Measurements from ENCODE around the gene TMEM175. TPM values are rescaled to one million over a fixed set of nuclear protein-coding genes. Genes with fewer than 3 reads are reported as not detected.

TMEM175 gene
- total and polyA plus RNA-seq, 9 of the 15 experiments (the other 6 are each of a cell fraction or from before 2014, with no cell fraction given): 0.13 to 30.9 (median 9.4) TPM

DNA sequence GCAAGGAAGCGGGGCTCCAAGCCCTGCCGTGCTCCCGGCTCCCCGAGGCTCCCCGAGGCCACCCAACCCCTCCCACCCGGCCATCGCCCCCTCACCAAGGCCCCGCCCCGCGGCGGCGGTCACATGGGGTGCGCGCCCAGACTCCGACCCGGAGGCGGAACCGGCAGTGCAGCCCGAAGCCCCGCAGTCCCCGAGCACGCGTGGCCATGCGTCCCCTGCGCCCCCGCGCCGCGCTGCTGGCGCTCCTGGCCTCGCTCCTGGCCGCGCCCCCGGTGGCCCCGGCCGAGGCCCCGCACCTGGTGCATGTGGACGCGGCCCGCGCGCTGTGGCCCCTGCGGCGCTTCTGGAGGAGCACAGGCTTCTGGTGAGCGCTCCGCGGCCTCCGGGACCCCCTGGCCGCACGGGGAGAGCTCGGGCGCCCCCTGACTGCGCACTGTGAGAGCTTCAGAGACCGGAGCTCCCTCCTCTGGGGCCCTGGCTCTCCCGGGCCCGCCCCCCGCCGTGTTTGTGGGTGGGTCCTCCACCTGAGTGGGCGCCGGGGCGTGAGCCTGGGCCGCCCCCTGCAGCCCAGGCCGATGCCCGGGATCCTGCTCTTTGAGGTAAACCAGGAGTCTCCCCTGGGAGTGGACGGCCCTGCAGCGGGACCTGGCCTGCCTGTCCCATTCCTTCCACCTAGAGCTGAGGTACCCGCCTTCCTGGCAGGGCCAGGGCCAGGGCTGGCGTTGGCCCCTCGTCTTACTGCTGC lies 54.8 kb downstream of the TMEM175 start, which contains the start of gene IDUA (continued):
- TF ChIP-seq TEAD1 (CRISPR knock-in tag; IDR thresholded peaks at IDR 0.05) (no peak), ELF4 (CRISPR knock-in tag; IDR thresholded peaks at IDR 0.05) (no peak), ETV5 (CRISPR knock-in tag; IDR thresholded peaks at IDR 0.05; ENCODE audit: low read depth) (peak; percentile 56; the same call in 1 of the 2 replicates), ZNF263 (CRISPR knock-in tag; IDR thresholded peaks at IDR 0.05; ENCODE audit: borderline replicate concordance) (0 out of 2 replicates have a peak, but pooled peaks have one; percentile 91), MYC (IDR thresholded peaks at IDR 0.05; ENCODE audit: low read depth, low read length) (peak; percentile 85), MYC (CRISPR knock-in tag; IDR thresholded peaks at IDR 0.05; ENCODE audit: borderline replicate concordance, low read depth) (no peak), HLTF (IDR thresholded peaks at IDR 0.05) (no peak), BACH1 (tag; IDR thresholded peaks at IDR 0.05) (no peak), PHB (CRISPR knock-in tag; IDR thresholded peaks at IDR 0.05) (no peak), FOXJ3 (CRISPR knock-in tag; IDR thresholded peaks at IDR 0.05) (no peak), ZNF830 (CRISPR knock-in tag; IDR thresholded peaks at IDR 0.05) (no peak), ZNF408 (CRISPR knock-in tag; IDR thresholded peaks at IDR 0.05; ENCODE audit: low read depth) (no peak), TFAM (CRISPR knock-in tag; conservative IDR thresholded peaks at IDR 0.05) (no peak), NCOA4 (IDR thresholded peaks at IDR 0.05; ENCODE audit: partially characterized antibody) (no peak), CEBPB (tag; IDR thresholded peaks at IDR 0.05) (no peak), TEAD4 (IDR thresholded peaks at IDR 0.05; ENCODE audit: low read length) (no peak), TEAD4 (CRISPR knock-in tag; IDR thresholded peaks at IDR 0.05; ENCODE audit: borderline replicate concordance) (no peak), NCOA1 (IDR thresholded peaks at IDR 0.05; ENCODE audit: low read depth) (no peak), HNRNPL (IDR thresholded peaks at IDR 0.05; ENCODE audit: low read depth, low read length) (peak; percentile 65; the same call in 1 of the 2 replicates), RUNX1 (IDR thresholded peaks at IDR 0.05; ENCODE audit: low read depth) (no peak), ZNF699 (CRISPR knock-in tag; IDR thresholded peaks at IDR 0.05; ENCODE audit: insufficient replicate concordance) (no peak), ARHGAP35 (IDR thresholded peaks at IDR 0.05; ENCODE audit: partially characterized antibody) (no peak), PML (IDR thresholded peaks at IDR 0.05; ENCODE audit: low read length) (no peak), TAL1 (IDR thresholded peaks at IDR 0.05) (no peak)
- TF ChIP-seq, protein P1, sequence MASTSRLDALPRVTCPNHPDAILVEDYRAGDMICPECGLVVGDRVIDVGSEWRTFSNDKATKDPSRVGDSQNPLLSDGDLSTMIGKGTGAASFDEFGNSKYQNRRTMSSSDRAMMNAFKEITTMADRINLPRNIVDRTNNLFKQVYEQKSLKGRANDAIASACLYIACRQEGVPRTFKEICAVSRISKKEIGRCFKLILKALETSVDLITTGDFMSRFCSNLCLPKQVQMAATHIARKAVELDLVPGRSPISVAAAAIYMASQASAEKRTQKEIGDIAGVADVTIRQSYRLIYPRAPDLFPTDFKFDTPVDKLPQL (IDR thresholded peaks at IDR 0.05; ENCODE audit: extremely low read depth, insufficient read length): no peak
- TF ChIP-seq, protein P2, sequence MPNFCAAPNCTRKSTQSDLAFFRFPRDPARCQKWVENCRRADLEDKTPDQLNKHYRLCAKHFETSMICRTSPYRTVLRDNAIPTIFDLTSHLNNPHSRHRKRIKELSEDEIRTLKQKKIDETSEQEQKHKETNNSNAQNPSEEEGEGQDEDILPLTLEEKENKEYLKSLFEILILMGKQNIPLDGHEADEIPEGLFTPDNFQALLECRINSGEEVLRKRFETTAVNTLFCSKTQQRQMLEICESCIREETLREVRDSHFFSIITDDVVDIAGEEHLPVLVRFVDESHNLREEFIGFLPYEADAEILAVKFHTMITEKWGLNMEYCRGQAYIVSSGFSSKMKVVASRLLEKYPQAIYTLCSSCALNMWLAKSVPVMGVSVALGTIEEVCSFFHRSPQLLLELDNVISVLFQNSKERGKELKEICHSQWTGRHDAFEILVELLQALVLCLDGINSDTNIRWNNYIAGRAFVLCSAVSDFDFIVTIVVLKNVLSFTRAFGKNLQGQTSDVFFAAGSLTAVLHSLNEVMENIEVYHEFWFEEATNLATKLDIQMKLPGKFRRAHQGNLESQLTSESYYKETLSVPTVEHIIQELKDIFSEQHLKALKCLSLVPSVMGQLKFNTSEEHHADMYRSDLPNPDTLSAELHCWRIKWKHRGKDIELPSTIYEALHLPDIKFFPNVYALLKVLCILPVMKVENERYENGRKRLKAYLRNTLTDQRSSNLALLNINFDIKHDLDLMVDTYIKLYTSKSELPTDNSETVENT (CRISPR knock-in tag; IDR thresholded peaks at IDR 0.05): peak; percentile 78
- TF ChIP-seq, protein P3, sequence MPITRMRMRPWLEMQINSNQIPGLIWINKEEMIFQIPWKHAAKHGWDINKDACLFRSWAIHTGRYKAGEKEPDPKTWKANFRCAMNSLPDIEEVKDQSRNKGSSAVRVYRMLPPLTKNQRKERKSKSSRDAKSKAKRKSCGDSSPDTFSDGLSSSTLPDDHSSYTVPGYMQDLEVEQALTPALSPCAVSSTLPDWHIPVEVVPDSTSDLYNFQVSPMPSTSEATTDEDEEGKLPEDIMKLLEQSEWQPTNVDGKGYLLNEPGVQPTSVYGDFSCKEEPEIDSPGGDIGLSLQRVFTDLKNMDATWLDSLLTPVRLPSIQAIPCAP (CRISPR knock-in tag; IDR thresholded peaks at IDR 0.05; ENCODE audit: borderline replicate concordance): no peak

Data from K562 (cell line).